UCSD-AML1 (cell line): ENCODE data around the gene KCNQ1.

Experiments used
- DNase-seq: peaks from one replicate; lab custom pipeline; 2025; ENCODE audit not compliant: unreplicated experiment; lab: John Stamatoyannopoulos, UW

Gene KCNQ1

GRCh38 chr11:2799881-2800654, 355.3 kb downstream of the KCNQ1 start:
- DNase-seq: no peak

- no peak for DNase-seq
Measured at GRCh38 chr11:2800655-2801531, 356.1 kb downstream of the KCNQ1 start.

- no peak for DNase-seq
Measured at GRCh38 chr11:2801711-2802388, 357.0 kb downstream of the KCNQ1 start.

- DNase-seq: no peak
Measured at GRCh38 chr11:2802389-2803185, 357.8 kb downstream of the KCNQ1 start.

- no peak for DNase-seq
Measured at GRCh38 chr11:2803186-2804091, 358.6 kb downstream of the KCNQ1 start.

- DNase-seq: no peak
Measured at GRCh38 chr11:2804189-2804588, 359.4 kb downstream of the KCNQ1 start.

- DNase-seq: no peak
Measured at GRCh38 chr11:2804701-2805387, 360.0 kb downstream of the KCNQ1 start.

- DNase-seq: no peak
Measured at GRCh38 chr11:2805388-2806056, 360.7 kb downstream of the KCNQ1 start.

GRCh38 chr11:2806351-2807024, 361.7 kb downstream of the KCNQ1 start:
- DNase-seq: no peak

- no peak for DNase-seq
Measured at GRCh38 chr11:2807025-2807681, 362.3 kb downstream of the KCNQ1 start.

GRCh38 chr11:2807801-2808241, 363.0 kb downstream of the KCNQ1 start:
- DNase-seq: no peak

- no peak for DNase-seq
Measured at GRCh38 chr11:2808850-2809846, 364.3 kb downstream of the KCNQ1 start.

GRCh38 chr11:2809854-2810253, 365.0 kb downstream of the KCNQ1 start:
- DNase-seq: no peak

GRCh38 chr11:2810411-2811205, 365.8 kb downstream of the KCNQ1 start:
- no peak for DNase-seq
